Stimulated activated effector memory CD8-positive, alpha-beta T cell treated with anti-CD3 and anti-CD28 coated beads, Interleukin-12 subunit alpha, Interleukin-12 subunit beta, amount 100 ng/mL, for 72 hours (primary cell): ENCODE data around the gene RBBP8NL.
"Not testable (repeated sequence)": the region's sequence is repeated elsewhere in the genome, so short reads cannot be mapped to it uniquely, and the experiment has no call there.

Experiments
- ATAC-seq: fragments of 150-1000 bp; cut with Tn5 transposase; 2 replicates; pipeline ENCODE4 v1.10.0; 2021
- DNase-seq, 2 donors: peaks; one replicate each; pipeline ENCODE4 v3.0.0; 2021 to 2022; ENCODE audit warnings: low spot score in 2 of 2
- H3K27ac Mint-ChIP-seq: one replicate; pipeline ENCODE4 v1.8.0; 2022; ENCODE audit warnings: mild to moderate bottlenecking, mixed read lengths
- H3K36me3 Mint-ChIP-seq: one replicate; pipeline ENCODE4 v1.8.0; 2022; ENCODE audit warnings: mild to moderate bottlenecking, mixed read lengths
- H3K4me1 Mint-ChIP-seq: one replicate; pipeline ENCODE4 v1.8.0; 2022; ENCODE audit warnings: mixed read lengths
- H3K4me3 Mint-ChIP-seq: one replicate; pipeline ENCODE4 v1.8.0; 2022; ENCODE audit warnings: mild to moderate bottlenecking, mixed read lengths
- H3K9me3 Mint-ChIP-seq: one replicate; pipeline ENCODE4 v1.8.0; 2022; ENCODE audit warnings: mixed read lengths

Gene RBBP8NL

DNA sequence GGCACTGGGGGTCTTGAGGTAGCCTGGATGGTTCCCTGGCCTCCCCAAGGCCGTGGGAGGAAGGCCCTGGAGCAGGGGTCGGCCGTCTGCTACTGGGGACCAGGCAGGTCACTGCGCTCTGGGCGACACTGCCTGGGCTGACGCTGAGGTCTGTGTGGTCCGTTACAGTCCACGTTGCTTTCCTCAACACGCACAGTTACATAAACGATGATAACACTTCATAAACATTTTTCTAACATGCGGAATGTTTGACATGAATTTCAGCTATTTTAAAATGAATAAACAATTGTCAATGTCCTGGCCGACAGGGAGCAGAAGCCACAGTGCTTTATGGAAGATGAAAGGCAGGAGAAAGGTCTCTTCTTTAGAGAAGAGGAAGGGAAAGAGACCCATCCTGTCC is 10.2 kb upstream of the RBBP8NL start:
- Mint-ChIP-seq H3K4me3 (no peak overlapping the region), H3K27ac (no peak overlapping the region), H3K36me3 (no peaks in the 10 kb centered on the region), H3K9me3 (no peaks in the 10 kb centered on the region), H3K4me1 (no peaks in the 10 kb centered on the region)
- DNase-seq (no peak), ATAC-seq (no peak)

- Mint-ChIP-seq H3K9me3 (no peaks in the 10 kb centered on the region), H3K36me3 (no peaks in the 10 kb centered on the region), H3K27ac (no peak overlapping the region), H3K4me1 (no peaks in the 10 kb centered on the region), H3K4me3 (no peak overlapping the region)
- no peak for ATAC-seq
- DNase-seq = no peak
These were observed 9.4 kb upstream of the RBBP8NL start for GRCh38 chr20:62436692-62437091.

DNA sequence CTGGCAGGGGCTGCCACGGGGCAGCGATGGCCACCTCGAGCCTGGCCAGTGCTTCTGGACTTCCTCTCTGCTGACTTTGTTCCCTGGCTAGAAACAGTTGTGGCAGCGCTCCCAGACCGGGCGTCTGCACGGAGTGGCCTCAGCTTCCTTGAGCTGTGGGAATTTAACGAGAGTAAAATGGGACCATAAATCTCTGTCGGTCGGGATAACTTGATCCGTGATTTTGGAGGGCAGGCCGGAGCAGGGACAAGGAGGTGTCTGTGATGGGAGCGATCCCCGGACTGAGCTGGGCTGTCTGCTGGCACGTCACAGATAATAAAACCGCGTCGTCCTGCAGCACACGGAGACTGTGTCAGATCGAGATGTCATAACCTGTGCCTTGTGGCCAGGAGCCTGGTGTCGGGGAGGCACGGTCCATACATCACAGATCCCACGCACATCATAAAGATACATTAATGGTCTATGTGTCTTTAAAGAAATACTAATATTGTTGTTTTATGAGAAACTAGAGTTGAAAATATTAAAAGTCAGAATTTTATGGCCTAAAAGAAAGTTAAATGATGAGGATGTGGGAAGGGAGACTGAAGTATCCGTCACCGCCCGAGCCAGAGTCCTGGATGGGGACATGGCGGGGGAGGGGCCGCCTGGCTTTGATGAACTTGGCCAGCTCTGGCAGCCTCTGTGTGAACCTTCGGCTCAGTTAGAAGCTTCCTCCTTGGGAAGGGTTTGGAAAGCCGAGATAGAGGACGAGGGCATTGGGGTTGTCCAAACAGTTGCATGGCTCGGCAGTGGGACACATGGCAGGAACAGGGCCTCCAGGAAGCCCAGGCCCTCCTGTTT is 6.5 kb upstream of the RBBP8NL start:
- ATAC-seq (no peak), DNase-seq (no peak)
- Mint-ChIP-seq H3K9me3 (no peaks in the 10 kb centered on the region), H3K27ac (no peak overlapping the region), H3K36me3 (no peaks in the 10 kb centered on the region), H3K4me1 (no peaks in the 10 kb centered on the region), H3K4me3 (no peak overlapping the region)

DNA sequence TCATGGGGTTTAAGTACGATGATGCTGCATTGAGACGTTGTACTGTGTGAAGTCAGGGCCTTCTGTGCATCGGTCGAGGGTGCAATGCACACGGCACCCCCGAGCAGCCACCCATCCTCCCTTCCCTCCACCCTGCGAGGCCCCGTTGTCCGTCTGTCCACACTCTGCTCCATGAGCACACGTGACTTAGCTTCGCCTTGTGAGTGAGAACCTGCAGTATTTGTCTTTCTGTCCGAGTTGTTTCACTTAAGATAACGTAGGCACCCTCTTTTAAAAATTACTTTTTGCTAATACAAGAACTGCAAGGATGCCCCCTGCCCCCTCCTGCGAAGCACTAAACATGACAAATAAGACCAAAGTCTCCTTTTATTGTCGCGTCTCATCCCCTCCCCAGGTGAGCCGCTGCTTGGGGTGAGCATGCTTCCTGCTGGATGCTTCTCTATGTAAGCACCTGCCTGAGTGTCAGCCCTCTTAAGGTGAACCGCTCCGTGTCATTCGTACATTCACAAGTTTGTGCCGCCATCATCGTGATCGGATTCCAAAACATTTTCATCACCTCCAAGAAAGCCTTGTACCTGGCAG is 3.6 kb upstream of the RBBP8NL start:
- H3K4me1 Mint-ChIP-seq = no peaks in the 10 kb centered on the region
- no peak overlapping the region for H3K27ac Mint-ChIP-seq
- H3K36me3 Mint-ChIP-seq = no peaks in the 10 kb centered on the region
- H3K9me3 Mint-ChIP-seq = no peaks in the 10 kb centered on the region
- ATAC-seq (no peak), DNase-seq (no peak)
- H3K4me3 Mint-ChIP-seq = no peak overlapping the region

- H3K4me1 Mint-ChIP-seq = no peaks in the 10 kb centered on the region
- no peak overlapping the region for H3K27ac Mint-ChIP-seq
- ATAC-seq = no peak
- no peaks in the 10 kb centered on the region for H3K36me3 Mint-ChIP-seq
- H3K9me3 Mint-ChIP-seq = no peaks in the 10 kb centered on the region
- no peak for DNase-seq
- no peak overlapping the region for H3K4me3 Mint-ChIP-seq
These were observed 3.0 kb upstream of the RBBP8NL start for GRCh38 chr20:62430311-62430853.

- no peak overlapping the region for H3K27ac Mint-ChIP-seq
- H3K4me3 Mint-ChIP-seq = no peak overlapping the region
- H3K9me3 Mint-ChIP-seq = no peaks in the 10 kb centered on the region
These were observed 2.3 kb upstream of the RBBP8NL start for GRCh38 chr20:62429455-62430310.

DNA sequence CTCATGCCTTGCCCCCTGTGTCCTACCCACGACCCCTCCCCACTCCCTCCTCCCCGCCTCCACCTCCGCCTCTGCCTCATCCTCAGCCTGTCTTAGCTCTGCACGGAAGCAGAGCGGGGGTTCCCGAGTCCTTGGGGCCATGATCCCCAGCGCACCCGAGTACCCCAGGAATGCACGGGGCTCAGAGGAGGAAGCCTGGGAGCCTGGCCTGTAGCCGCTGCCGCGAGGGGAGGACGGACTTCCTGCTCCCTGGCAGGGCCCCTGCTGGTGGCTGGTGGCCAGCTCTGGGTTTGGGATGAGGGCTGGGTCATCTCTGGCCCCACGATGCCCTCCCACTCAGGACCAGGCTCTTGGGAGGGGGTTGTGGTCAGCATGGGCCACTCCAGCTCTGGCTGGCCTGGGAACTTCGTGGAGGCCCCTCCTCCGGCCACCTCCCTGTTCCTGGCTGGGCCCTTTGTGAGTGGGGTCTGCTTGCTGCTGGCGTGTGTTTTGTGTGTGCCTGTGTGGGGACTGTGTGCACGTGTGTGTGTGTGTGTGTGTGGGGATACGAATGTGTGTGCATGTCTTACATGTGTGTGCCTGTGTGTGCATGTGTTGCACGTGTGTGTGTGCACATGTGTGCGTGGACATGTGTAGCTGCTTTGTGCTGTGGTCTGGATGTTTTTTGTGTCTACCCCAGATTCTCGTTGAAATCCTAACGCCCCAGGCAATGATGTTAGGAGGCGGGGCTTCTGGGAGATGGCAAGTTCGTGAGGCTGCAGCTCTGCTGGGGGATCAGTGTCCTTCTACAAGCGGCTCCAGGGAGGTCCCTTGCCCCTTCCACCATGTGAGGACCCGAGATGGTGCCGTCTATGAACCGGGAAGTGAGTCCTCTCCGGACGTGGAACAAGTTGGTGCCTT is 1.3 kb upstream of the RBBP8NL start:
- Mint-ChIP-seq H3K27ac (no peak overlapping the region), H3K9me3 (no peaks in the 10 kb centered on the region)
- no peak for DNase-seq

More at GRCh38 chr20:62429455-62430310, 2.3 kb upstream of the RBBP8NL start:
- H3K4me1 Mint-ChIP-seq = no peaks in the 10 kb centered on the region
- ATAC-seq (no peak), DNase-seq (no peak)
- no peaks in the 10 kb centered on the region for H3K36me3 Mint-ChIP-seq

GRCh38 chr20:62428002-62428372 is 648 bp upstream of the RBBP8NL start:
- no peak for DNase-seq

More for the DNA sequence above, 1.3 kb upstream of the RBBP8NL start:
- Mint-ChIP-seq H3K36me3 (no peaks in the 10 kb centered on the region), H3K4me1 (no peaks in the 10 kb centered on the region), H3K4me3 (no peak overlapping the region)
- ATAC-seq = no peak

GRCh38 chr20:62426699-62427131 is 624 bp downstream of the RBBP8NL start:
- ATAC-seq = no peak
- Mint-ChIP-seq H3K9me3 (no peaks in the 10 kb centered on the region), H3K4me3 (no peak overlapping the region), H3K36me3 (no peaks in the 10 kb centered on the region), H3K27ac (no peak overlapping the region), H3K4me1 (no peaks in the 10 kb centered on the region)
- no peak for DNase-seq

More at GRCh38 chr20:62428002-62428372, 648 bp upstream of the RBBP8NL start:
- Mint-ChIP-seq H3K27ac (no peak overlapping the region), H3K9me3 (no peaks in the 10 kb centered on the region), H3K4me3 (no peak overlapping the region), H3K36me3 (no peaks in the 10 kb centered on the region), H3K4me1 (no peaks in the 10 kb centered on the region)
- ATAC-seq = no peak

- not testable (repeated sequence) for H3K36me3 Mint-ChIP-seq, H3K4me1 Mint-ChIP-seq, H3K9me3 Mint-ChIP-seq, H3K4me3 Mint-ChIP-seq, DNase-seq, ATAC-seq, H3K27ac Mint-ChIP-seq
These were observed 1.3 kb downstream of the RBBP8NL start for GRCh38 chr20:62426059-62426348.

DNA sequence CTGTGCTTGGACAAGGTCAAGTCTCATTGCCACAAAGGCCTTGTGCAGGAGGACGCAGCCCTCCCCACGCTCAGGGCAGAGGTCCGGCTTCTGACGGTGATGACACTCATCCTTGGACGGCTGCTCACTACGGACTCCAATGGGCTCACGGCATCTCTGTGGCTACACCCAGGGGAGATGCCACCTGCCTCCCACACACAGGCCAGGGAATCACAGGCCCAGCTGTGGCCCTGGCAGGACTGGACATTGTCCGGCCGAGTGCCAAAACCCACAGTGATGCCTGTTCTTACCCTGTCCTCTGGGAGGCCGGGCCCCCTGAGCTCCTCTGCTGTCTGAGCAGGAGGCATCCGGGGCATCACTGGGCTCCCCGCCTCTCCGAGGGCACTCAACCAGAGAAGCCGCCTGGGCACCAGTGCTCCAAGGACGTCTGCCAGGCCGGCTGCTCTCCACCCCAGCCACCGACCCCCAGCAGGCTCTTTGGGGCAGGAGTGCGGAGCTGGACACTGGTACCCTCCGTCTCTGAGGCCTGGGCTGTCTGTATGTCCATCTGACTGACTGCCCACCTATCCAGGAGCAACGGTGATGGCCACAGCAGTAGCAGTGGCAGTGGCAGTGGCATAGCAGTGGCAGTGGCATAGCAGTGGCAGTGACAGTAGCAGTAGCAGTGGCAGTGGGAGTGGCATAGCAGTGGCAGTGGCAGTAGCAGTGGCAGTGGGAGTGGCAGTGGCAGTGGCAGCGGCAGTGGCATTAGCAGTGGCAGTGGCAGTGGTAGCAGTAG is 1.9 kb downstream of the RBBP8NL start:
- H3K9me3 Mint-ChIP-seq = no peaks in the 10 kb centered on the region
- H3K4me3 Mint-ChIP-seq = no peak overlapping the region
- no peaks in the 10 kb centered on the region for H3K4me1 Mint-ChIP-seq
- H3K36me3 Mint-ChIP-seq = no peaks in the 10 kb centered on the region
- no peak overlapping the region for H3K27ac Mint-ChIP-seq
- ATAC-seq (no peak), DNase-seq (no peak)

DNA sequence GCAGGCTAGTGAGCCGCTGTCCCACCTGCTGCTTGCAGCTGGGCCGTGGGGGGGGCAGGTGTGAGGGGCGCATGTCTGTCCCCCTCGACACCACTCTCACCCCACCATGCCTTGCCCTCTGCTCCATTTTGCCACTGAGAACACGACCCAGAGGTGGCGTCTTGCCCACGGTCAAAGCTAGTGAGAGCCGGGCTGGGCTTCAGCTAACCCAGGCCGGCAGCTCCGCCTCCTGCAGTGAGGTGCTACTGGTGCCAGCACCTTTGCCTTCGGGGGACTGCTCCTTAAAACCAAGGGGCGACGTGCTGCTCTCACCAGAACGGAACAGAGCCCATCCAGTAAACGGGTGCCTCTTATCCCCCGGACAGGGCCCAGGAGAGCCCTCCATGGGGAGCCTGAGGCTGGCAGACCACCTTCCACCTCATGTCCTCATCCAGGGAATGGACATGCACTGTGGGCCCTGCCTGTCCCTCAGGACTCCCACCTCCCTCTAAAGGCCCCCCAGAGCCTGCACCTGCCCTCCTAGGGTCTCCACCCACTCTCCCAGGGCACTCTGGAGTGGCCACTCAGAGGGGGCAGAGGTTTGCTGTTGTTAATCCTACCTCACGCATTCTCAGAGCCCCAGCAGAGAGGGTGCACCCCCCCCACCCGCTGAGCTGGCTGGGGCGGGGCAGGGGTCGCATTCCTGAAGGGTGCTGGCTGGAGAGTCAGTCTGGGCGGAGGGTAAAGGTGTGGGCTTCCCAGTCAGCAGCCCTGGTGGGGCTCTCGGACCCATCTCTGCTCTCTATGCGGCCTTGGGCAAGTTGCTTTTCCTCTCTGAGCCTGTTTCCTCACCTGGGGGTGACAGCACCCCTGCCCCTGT is 2.9 kb downstream of the RBBP8NL start:
- no peak overlapping the region for H3K27ac Mint-ChIP-seq
- no peaks in the 10 kb centered on the region for H3K36me3 Mint-ChIP-seq

DNA sequence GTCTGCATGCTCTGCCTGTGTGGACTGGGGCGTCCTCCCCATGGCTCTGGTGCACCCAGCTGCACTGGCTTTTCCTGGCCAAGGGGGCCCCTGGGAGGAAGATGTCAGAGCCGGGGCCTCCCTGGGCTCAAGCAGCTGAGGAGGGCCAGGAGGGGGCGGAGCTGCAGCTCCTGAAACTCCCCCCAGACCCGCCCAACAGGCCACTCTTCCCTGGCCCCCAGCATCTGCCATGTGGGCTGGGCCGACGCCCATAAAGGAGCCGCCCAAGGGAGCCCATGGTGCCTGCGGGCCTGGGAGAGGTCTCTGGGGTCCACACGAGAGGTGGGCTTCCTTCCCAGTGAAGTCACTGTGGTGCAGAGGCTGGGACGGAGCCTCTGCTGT is 4.0 kb downstream of the RBBP8NL start:
- Mint-ChIP-seq H3K9me3 (no peaks in the 10 kb centered on the region), H3K27ac (no peak overlapping the region)
- DNase-seq = no peak

More for the DNA sequence above, 2.9 kb downstream of the RBBP8NL start:
- ATAC-seq (no peak), DNase-seq (no peak)
- H3K4me1 Mint-ChIP-seq = no peaks in the 10 kb centered on the region
- no peaks in the 10 kb centered on the region for H3K9me3 Mint-ChIP-seq
- no peak overlapping the region for H3K4me3 Mint-ChIP-seq

More for the DNA sequence above, 4.0 kb downstream of the RBBP8NL start:
- Mint-ChIP-seq H3K36me3 (no peaks in the 10 kb centered on the region), H3K4me1 (no peaks in the 10 kb centered on the region), H3K4me3 (no peak overlapping the region)
- ATAC-seq = no peak
